Body of pancreas (tissue), 4 donors: Measurements from ENCODE around the gene FDCSP.

Experiments
- CTCF ChIP-seq, 7 experiments: fragments of 450-650 bp in 4 of 7; fragments of 200-600 bp in 3 of 7; sonication (generic) in 3 of 7; IDR thresholded peaks; one replicate each; pipeline ENCODE4 v1.5.1; 2016 to 2019; ENCODE audit warnings: antibody characterized with exemption in 7 of 7
- POLR2A ChIP-seq, 3 donors: fragments of 450-650 bp; IDR thresholded peaks; one replicate each; pipeline ENCODE4 v1.6.1; 2016; ENCODE audit warnings: antibody characterized with exemption in 3 of 3, mild to moderate bottlenecking in 2 of 3

- TF ChIP-seq POLR2A (IDR thresholded peaks at IDR 0.05) = no peak
- TF ChIP-seq CTCF (IDR thresholded peaks at IDR 0.05) = no peak
These were observed 26.0 kb downstream of the FDCSP start for GRCh38 chr4:70251945-70252277.
